Fibroblast of skin of abdomen (primary cell): ENCODE measurements around the gene OTX2. TPM values are rescaled to one million over a fixed set of nuclear protein-coding genes. Genes with fewer than 3 reads are reported as not detected.

Experiments
- DNase-seq: peaks from one replicate; pipeline ENCODE4 v3.0.0-alpha.2; 2013
- polyA plus RNA-seq, 2 experiments: library from polyadenylated mRNA; unstranded; fragments of 120-200 nt; gene quantifications; one replicate each; pipeline ENCODE4 v1.2.1, GENCODE V29; 2013; ENCODE audit not compliant: insufficient read length in 2 of 2

OTX2 gene
- not detected for polyA plus RNA-seq (2013, experiment 1 of 2; ENCODE audit: insufficient read length)
- not detected for polyA plus RNA-seq (2013, experiment 2 of 2; ENCODE audit: insufficient read length)

DNA sequence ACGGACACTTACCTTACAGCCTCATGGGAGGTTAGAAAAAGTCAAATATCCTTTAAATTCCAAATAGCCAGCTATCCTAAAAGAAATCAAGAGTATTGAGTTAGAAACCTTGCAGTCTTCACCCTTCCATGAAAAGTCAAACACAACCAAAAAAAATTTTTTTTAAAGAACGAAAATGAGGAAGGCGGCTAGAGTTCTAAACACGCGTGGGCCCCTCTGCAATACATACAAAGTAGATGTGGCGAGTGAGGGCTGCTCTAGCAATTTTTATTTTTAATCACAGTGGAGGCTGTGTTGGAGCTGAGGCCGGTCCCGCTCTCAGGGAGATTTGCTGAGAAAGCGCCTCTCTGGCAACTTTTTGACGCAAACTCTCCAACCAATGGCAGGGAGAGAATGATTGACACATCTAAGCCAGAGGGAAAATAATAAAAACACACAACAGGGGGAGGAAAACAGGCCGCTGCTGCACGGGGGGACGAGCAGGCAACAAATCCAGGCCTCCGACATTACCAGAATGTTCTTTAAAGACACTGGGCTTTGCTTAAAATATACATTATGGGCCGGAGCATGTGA, at the start of gene OTX2:
Gene OTX2, minus strand, starts transcription at position 333 of the 573 bp plus-strand sequence. CDS start 5,023 bp downstream, outside the sequence.
- DNase-seq = no peak

DNA sequence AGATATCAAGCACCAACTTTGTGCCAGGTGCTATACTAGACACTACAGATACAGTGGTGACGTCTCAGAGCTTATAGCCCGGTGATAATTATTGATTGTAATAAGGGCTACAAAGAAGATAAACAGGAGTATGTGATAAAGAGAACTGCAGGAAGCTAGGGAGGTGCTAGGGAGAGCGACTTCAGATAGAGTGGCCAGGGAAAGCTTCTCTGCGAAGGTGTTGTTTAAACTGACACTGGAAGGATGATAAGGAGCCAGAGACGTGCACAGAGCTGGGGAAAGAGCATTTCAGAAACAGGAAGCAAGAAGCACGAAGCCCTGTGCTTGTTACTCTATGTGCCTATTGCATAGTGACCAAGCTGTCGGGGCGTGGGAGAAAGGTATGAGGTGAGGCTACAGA, 48.1 kb upstream of the OTX2 start:
- no peak for DNase-seq

DNA sequence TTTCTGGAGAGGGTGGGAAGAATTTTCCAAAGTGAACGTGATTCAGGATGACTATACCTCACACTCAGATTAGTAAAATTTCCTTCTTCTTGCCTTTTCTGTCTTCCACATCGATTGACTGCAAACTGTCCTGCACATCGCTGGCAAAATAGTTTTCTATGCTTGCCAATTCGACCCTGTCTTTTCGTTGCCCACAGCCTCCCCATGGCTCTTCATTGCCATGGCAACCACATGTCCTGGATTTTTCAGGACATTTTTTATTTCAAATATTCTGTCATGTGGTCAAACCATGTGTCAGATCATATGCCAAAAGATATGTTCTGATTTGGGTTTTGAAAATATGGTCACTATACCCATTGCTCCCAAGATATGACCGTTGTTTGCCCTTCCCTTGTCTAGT, 46.9 kb upstream of the OTX2 start:
- DNase-seq = no peak

DNA sequence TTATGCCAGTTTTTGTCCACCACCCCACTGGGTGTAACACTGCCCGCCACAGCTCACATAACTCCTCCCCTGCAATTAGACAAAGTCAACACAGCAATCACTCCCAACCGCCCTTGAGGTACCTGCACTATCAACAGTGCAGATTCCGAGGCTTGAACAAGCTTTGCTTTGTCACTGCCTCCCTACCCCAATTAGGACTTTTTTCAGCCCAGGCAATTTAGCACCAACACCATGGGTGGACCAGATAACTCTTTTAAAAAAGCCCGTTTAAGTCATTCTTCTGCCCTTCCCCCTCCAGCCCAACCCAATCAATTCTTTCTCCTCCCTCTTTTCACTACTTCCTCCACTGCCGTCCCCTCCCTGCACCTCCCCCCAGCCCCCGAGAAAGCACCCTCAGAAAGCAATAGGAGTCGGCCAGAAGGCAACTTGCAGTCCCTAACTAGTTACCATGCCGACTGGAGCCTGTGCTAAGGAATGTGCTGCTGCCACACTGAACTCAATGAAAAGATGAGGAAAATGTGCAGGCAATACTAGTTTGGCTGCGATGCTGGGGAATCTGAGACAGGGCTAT, 45.7 kb upstream of the OTX2 start:
- DNase-seq = no peak

DNA sequence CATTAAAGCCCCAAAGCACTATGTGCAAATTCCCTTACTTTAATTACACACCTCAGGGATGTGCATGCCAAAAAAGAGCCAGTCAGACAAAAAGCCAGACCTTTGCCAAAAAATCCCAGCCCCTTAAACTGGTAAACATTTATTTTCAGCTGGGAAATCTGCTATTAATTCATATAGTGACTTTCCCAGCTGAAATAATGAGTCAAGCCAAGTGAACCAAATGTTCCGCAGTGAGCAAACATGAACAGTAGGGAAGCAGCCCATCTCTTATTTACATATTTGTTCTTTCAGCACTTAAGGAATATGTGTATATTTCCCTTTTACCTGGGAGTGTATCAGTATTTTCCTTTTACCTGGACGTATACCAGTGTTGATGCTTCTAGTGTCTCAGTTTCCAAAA, 44.0 kb upstream of the OTX2 start:
- no peak for DNase-seq

DNA sequence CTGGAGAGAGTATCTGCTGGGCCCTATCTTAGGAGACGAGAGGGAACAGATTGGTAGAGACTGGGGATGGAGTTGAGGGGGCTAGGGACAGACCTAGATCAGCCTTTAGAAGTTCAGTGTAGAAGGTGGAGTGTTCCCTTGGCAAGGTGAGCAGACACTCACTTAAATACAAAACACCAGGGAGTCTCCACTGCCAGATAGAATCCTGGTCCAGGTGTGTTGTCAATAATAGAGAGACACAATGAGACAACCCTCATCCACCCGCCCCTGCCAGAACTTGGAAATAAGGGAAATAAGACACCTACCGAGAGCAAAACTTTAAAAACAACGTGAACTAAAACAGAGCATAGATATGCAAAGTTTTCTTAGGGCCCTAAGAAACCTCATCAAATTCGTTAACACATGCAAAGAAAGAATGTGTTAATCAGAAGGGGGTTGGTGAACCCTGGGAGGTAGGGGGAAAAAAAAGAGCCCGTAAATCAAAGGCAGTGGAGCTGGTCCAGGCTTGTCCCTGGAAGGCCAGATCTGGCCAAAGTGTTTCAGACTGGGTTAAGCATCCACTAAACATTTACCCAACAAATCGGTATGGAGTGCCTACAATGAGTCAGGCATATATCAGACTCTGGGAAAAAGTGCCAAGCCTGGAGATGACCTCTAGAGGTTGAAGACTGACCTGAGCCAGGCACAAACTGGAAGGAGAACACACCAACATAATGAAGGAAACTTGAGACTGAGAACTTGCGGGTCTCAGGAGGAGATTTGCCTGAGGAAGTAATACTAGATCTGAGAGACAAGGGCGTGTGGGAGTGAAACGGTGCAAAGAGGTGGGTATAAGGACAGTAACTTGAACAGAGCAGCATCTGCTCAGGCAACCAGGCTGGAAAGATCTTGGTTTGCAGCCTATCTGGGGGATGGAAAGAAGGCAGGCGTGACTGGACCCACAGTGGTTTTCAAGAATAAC, 37.0 kb upstream of the OTX2 start:
- DNase-seq = no peak

DNA sequence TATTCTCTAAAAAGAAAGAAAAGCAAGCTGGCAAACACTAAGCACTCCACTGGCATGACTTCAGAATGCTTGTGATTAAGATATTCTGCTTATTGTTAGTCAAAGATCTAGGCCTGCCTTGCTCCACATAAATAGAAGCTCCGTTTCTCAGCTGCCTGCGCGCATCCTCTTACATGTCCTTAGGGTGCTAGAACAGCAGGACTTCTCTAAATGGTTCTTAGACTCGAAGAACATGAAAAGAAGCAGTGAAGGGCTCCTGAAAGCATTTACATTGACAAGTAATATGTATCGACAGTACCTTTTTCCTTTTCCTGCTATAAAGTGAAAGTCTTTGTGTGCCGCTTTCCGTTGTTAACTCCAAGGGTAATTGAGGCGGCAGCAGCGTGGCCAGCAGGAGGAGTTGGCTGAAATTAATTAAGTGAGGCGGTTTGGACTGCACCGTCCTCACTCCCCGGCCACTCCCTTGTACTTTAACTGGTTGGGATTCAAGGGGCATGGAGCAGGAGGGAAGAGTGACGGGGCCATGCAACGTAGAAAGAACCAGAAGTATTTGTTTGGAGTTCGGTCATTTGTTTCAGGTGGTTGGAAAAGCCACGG, 34.2 kb upstream of the OTX2 start:
- DNase-seq = no peak

DNA sequence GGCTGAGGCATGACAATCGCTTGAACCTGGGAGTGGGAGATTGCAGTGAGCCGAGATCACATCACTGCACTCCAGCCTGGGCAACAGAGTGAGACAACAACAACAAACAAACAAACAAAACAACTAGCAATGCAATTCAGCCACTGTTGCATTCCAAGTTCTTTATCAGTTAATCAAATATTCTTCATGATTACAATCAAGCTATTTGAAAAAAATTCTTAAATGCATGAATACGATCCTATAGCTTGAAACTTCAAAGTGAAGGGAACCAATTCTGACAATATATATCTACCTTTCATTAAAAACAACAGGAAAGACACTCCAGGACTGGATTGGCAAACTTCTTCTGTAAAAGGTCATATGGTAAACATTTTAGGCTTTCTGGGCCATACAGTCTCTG, 31.3 kb upstream of the OTX2 start:
- DNase-seq = no peak

DNA sequence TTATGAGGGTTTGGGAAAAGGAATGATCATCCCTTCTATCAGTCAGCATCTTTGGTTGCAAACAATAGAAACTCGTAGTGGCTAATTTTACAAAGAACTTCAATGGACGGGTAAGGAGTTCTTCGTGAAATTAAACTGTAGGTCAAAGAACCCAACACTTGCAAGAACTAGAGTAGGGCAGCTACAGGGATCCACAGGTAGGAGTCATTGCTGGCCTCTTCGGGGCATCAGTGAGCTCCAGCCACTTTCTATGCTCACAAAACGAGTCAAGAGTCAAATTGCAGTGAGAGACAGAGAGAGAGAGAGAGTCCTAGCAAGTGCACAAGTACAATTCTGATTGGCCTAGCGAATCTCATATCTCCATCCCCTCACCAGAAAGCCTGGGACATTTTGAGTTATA, 29.9 kb upstream of the OTX2 start:
- no peak for DNase-seq

DNA sequence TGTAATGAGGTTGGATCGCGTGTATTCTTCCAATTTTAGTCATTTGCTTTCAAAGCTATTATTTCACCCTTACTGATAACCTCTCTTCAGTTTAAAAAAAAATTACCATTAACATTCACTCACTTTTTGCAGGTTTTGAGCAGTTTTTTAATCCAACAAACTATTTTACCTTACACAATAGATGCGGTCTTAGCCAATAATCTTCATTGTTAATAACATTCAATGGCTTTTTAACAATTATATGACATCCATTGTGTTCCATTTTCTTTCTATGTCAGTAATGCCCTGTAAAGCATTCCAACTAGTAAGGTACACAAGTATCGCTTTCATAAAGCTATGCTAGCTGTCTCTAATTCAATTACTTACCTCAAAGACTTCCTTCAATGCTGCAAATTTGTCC, 18.9 kb upstream of the OTX2 start:
- no peak for DNase-seq

DNA sequence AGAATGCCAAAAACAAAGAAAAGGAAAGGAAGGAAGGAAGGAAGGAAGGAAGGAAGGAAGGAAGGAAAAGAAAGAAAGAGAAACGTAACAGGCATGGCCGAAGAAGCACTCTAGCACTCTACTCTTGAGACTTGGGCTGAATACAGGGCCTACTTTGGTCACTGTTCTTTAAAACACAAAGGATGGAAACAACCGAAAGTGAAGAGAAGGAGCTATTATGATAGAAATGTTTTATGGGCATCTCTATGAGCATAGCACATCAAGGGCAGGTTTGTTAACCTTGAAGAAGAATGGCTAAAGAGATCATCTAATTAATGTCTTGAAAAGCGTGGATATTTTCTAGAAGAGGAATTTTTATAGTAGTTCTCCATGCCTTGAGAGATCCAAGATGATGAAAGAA, 15.9 kb upstream of the OTX2 start:
- no peak for DNase-seq

DNA sequence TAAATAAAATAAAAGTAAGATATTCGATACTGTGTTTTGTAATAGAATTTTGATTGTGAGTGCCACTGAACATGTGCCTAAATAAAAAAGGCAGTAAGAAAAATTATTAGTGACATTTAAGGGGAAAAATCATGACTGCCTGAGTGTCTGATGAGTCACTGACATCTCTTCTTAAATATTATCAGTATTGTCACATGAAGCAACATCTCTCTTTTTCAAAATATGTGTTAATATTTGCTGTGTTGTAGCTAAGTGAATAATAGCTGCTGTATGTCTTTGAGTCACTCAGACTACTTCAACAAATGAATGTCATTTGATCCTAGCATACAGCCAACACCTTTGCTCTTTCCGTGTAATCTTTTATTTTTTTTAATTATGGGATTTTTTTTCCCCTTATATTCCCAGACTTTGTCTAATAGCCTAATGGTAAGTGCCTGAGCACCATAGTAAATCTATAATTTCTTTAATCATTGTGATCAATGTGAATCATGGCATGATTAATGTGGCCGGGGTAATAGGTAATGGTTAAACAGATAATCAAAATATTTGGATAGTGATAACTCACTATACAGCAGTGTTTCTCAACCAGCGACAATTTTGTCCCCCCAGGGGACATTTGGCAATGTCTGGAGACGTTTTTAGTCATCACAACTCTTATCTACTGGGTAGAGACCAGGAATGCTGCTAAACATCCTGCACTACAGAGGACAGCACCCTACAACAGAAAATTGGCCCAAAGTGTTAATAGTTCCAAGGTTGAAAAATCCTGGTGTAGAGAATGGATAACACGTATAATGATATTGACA, 11.7 kb upstream of the OTX2 start:
- DNase-seq = no peak

DNA sequence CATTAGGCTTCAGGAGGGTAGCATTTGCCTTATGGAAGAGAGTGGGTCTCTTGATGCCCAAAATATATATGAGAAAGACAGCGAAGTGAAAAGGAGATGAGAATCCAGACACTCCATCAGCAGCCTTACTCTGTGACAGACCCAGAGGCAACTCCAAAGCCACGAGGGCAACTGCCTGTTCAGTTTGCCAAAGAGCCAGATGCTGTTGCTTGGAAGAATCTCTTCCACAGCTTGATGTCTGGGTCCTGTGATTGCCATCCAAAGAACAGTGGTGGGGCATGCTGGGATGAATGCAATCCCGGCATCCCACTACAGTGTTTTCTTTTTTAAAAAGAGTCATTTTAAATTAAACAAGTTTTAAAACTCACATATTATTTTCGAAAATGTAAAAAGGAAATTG, 10.9 kb upstream of the OTX2 start:
- DNase-seq = no peak

DNA sequence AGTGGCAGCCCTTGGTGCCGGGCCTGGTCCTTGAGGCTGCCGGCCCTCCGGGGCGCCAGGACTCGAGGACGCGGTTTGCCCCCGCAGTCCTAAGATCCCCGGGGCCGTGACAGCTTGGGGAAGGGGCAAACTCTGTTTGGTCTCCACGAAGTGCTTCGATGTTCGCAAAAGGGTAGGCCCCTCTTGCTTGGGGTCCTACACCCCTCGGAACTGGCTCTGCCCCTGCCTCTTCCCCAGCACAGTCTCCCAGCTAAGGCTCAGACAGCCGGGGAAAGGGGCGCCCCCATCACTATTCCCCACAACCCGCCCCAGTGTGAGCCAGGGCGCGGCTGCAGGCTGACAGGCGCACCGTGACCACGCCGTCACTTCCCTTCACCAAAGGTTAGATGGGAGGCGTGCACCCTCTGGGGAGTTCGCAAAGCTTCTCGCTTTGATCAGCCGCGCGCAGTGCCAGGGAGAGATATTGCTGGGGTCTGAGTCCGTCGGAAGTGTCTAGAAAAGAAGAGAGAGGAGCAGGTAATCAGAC, 7.2 kb upstream of the OTX2 start:
- no peak for DNase-seq

DNA sequence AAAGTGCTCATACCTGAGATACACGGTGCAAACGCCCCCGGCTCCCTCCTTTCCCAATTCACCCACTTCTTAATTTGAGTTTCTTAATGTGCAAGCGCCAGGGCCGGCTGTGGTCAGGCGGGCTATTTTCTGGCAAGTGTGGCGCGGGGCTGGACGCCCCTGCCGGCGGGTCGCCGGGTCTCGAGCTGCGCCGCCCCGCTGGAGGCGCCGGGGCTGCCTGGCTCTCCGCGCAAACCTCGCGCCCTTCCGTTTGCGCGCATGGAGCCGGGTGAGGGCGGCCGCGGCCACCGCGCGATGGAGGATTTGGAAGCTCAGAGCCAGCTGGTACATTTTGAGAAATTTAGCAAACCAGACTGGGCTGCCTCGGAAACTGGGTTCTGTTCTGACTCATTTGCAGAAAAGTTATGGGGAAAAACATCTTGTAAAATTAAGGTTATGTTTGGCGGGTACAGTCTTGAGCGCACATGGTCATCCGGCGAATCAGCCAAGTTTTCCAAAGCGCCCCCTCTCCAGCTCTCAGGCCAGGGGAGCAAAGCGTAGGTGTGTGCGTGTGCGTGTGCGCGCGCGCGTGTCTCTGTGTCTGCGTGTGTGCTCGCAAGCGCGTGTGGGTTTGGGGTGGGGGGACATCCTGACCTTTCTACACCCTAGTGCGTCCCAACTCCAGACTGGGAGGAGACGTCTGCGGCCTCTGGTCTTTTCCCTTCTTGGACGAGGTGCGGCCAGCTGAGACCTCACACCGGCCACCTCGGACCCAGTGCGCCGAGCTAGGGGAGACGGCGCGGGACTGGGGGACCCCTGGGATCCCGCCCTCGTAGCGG, 6.5 kb upstream of the OTX2 start:
- DNase-seq = no peak

DNA sequence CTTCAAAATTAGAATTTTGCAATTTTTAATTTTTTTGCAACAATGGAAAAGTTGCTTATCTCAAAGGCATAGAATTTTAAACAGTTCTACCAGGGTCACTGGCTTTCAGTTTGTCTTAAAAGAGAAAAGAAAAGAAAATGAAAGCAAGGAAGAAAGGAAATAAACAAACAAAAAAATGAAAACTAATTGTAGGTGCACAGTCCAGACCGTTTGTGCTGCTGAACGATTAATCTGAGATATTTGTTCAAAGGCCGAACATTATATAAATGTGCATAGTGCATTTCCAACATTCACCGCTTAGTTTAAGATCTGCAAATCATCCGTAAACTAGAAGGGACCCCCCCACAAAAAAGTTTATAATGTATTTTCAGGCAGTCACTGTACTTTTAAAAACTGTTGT, 5.5 kb upstream of the OTX2 start:
- no peak for DNase-seq

DNA sequence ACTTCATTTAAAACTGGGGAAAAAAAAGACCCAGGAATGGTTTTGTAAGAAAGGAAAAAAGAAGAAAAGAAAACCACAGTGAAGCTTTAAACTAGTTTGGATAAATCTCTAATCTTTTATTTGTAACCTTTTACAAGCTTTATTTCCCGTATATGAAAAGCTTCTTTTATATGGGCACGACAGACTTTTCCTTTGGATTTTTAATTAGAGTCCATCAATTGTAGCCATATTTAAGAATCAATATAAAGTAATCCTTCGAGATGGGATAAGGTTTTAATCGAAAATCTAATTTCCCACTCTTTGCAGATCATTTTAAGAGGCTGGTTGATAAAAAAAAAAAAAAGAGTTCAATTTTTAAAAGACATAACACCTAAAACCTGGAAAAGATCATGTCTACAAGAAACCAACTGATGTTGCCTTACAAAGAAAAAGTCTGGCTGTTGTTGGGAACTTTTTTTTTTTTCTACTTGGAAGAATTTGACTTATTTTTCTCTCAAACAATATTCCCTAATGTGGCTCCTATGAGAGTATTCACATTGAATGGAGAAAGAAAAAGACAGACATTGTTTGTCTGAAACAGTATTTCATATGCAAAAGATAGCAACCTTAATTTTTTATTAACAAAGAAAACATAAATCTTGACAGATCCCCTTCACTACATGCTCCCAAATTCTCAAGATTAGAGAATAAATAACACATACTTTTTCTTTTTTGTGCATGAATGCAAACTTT, 4.9 kb upstream of the OTX2 start:
- DNase-seq = no peak

DNA sequence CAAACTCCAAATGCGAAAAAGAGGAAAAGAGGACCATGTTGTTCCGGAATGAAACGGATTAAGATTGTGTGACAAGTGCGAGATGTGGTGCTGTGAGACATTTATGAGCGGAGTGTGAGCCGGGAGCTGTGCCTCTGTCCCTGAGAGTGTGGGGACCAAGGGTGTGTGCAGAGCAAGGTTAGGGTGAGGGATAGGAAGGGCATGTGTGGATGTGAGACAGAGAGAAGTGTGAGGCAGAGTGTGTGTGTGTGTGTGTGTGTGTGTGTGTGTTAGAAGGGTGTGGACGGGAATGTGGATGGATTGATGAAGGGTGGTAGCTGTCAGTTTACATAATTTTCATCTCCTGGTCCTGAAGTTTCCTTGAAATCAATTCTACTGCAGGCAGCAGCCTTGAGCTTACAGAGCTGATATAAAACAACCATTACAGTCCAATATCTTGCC, 4.3 kb upstream of the OTX2 start:
- no peak for DNase-seq

DNA sequence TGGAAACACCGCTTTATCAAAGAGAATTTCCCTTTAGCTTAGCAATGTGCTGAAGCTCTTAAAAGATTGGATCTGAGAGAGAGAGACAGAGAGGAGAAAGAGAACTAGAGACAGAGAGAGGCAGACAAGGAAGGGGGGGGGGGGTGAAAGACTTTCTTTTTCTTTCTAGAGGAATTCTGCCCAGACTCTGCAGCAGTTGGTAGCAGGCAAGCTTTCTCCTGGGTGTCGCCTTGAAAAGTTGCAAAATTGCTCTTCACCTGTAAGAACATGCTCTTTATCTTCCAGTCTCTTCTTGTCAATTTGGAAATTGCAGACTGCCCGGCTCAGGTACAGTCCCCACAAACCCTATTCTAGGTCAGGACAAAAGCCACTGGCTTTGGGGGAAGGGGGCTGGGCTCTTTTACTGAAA, 2.9 kb upstream of the OTX2 start:
- DNase-seq = no peak

DNA sequence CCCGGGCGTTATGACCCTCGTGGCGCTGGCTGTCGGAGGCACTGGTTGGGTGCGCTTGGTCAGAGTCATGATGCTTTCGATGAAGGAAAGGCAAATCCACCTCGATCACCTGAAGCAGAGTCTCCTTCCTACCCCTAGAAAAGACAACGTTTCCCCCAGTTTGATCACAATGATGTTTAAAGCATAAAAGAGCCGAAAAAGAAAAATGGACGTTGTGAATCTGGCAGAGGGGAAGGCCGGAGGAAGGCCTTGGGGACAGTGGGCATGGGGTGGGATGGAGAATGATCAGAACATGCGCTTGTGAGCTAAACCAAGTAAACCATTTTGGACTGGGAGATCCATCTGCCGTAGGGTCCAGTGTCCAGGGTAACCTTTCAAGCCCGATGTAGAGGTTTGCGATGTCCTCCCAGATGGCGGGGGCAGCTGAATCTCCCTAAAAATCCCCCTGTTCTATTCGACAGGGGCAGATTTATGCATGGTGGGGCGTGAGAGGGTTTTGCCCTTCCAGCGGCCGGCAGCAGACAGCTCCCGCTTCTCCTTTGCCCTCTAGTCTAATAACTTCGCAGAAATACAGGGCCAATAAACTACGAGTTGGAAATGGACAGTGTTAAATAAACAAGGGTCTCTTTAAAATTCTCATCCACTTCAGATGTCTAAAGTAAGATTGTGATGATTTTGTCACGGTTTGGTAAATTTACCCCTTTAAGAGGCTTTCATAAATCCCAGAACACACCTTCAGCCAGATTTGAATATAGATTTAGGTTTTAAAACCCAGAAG, 2.3 kb upstream of the OTX2 start:
- no peak for DNase-seq
